HEK293T (cell line): ENCODE measurements around the gene PTP4A1.

ENCODE experiments used
- BHLHE40 ChIP-seq: fragments of 450-650 bp; IDR thresholded peaks from 2 replicates; pipeline ENCODE4 v1.6.1; 2016; ENCODE audit warnings: mild to moderate bottlenecking, moderate library complexity, borderline replicate concordance
- ELF4 ChIP-seq: fragments of 450-650 bp; IDR thresholded peaks from 2 replicates; pipeline ENCODE4 v1.6.1; 2017; ENCODE audit warnings: antibody characterized with exemption
- FOXA1 ChIP-seq: fragments of 450-650 bp; IDR thresholded peaks from 2 replicates; pipeline ENCODE4 v1.6.1; 2016; ENCODE audit warnings: mild to moderate bottlenecking
- FOXK2 ChIP-seq: fragments of 450-650 bp; IDR thresholded peaks from 2 replicates; pipeline ENCODE4 v1.6.1; 2016; ENCODE audit warnings: mild to moderate bottlenecking
- FOXM1 ChIP-seq: fragments of 450-650 bp; IDR thresholded peaks from 2 replicates; pipeline ENCODE4 v1.6.1; 2017; ENCODE audit warnings: mild to moderate bottlenecking, borderline replicate concordance
- HDGF ChIP-seq: fragments of 450-650 bp; IDR thresholded peaks from 2 replicates; pipeline ENCODE4 v1.6.1; 2017; ENCODE audit warnings: antibody characterized with exemption, borderline replicate concordance
- LEF1 ChIP-seq: fragments of 450-650 bp; IDR thresholded peaks from 2 replicates; pipeline ENCODE4 v1.6.1; 2017; ENCODE audit warnings: mild to moderate bottlenecking, borderline replicate concordance
- NFRKB ChIP-seq: fragments of 450-650 bp; IDR thresholded peaks from 2 replicates; pipeline ENCODE4 v1.6.1; 2016; ENCODE audit warnings: mild to moderate bottlenecking, moderate library complexity
- PKNOX1 ChIP-seq: fragments of 450-650 bp; IDR thresholded peaks from 2 replicates; pipeline ENCODE4 v1.6.1; 2016
- SP1 ChIP-seq: fragments of 450-650 bp; IDR thresholded peaks from 2 replicates; pipeline ENCODE4 v1.6.1; 2017
- TARDBP ChIP-seq: fragments of 450-650 bp; IDR thresholded peaks from 2 replicates; pipeline ENCODE4 v1.6.1; 2016

- TF ChIP-seq FOXA1, result no peak
- no peak for TF ChIP-seq SP1
- TF ChIP-seq FOXM1, result no peak
- no peak for TF ChIP-seq PKNOX1
- TF ChIP-seq NFRKB, result no peak
- no peak for TF ChIP-seq ELF4
- TF ChIP-seq HDGF, result no peak
- no peak for TF ChIP-seq BHLHE40
- TF ChIP-seq FOXK2, result no peak
- TF ChIP-seq LEF1, result no peak
- no peak for TF ChIP-seq TARDBP
These were observed 39.3 kb upstream of the PTP4A1 start for GRCh38 chr6:63533026-63533425.
